GM12865 (cell line): ENCODE data around the gene A3GALT2.

Experiments used
- DNase-seq: peaks from one replicate; pipeline ENCODE4 v3.0.0; 2010; ENCODE audit warnings: low read depth
- H3K4me3 ChIP-seq: 2 replicates; pipeline ENCODE4 v1.5.1; 2011; ENCODE audit warnings: mild to moderate bottlenecking, low read depth, low read length, control low read depth
- TF ChIP-seq, protein P1 (sequence below): IDR thresholded peaks from 2 replicates; pipeline ENCODE4 v1.5.1; 2011; ENCODE audit warnings: low read length, control low read depth, low read depth, inconsistent platforms; ENCODE audit not compliant: insufficient read depth; ENCODE audit errors: missing control alignments

A3GALT2 gene

DNA sequence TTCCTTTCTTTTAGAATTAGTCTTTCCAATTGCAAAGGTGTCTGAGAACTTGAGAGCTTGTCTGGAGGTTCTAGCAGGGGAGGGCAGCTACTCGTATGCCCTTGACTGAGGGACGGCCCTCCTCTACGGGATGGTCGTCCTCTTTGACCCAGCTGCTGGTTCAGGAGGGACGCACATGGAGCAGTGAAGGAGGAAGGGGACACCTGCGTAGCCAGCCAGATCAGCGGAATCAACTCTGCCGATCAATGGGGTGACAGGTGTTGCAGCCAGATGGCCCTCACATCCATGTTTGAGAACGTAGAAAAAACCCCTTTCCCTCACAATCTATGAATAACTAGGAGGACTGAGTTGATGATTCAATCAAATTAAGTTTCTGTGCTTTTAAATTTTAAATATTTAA is 15.7 kb upstream of the A3GALT2 start:
- H3K4me3 ChIP-seq = no peak overlapping the region
- TF ChIP-seq, protein P1, sequence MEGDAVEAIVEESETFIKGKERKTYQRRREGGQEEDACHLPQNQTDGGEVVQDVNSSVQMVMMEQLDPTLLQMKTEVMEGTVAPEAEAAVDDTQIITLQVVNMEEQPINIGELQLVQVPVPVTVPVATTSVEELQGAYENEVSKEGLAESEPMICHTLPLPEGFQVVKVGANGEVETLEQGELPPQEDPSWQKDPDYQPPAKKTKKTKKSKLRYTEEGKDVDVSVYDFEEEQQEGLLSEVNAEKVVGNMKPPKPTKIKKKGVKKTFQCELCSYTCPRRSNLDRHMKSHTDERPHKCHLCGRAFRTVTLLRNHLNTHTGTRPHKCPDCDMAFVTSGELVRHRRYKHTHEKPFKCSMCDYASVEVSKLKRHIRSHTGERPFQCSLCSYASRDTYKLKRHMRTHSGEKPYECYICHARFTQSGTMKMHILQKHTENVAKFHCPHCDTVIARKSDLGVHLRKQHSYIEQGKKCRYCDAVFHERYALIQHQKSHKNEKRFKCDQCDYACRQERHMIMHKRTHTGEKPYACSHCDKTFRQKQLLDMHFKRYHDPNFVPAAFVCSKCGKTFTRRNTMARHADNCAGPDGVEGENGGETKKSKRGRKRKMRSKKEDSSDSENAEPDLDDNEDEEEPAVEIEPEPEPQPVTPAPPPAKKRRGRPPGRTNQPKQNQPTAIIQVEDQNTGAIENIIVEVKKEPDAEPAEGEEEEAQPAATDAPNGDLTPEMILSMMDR = no peak
- no peak for DNase-seq

DNA sequence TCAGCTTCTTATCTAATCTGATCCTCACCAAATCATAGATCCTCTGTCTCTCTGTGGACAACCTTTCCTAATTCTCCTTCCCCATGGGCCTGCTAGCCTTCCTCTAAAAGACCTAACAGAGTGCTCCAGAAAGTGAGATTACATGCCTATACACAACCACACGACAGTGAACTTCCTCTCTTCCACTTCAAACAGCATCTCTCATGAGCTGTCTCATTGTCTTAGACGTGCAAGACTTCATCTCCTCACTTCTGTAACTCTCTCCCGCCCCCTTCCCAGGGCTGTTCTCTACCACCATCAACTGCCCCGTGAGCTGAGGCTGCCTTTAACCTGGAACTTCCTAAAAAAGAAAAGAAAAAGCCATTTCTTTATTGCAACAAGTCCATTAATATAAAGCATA is 14.1 kb upstream of the A3GALT2 start:
- H3K4me3 ChIP-seq = no peak overlapping the region
- TF ChIP-seq, protein P1 = no peak
- no peak for DNase-seq

DNA sequence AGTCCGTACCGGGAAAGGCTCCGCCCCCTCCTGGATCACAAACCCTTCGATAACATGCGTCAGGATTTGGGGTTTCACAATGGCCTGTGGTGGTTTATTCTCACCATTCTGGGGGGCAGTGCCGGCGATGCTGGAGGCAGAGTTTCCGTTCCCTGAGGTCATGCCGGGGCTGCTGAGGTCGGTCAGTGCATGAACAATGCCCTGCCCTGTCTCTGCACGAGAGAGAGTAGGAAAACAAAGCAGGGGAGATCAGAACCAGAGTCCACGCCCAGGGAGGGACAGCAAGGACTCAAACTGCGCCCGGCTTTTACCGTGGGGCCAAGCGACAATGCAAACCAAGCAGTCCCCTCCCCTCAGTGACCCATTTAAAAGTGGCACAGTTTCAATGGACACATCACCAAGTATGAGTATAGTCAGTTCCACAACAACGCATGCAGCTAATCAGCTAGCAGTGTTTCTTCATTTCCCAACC is 13.2 kb upstream of the A3GALT2 start:
- TF ChIP-seq, protein P1 = no peak
- no peak for DNase-seq
- no peak overlapping the region for H3K4me3 ChIP-seq

DNA sequence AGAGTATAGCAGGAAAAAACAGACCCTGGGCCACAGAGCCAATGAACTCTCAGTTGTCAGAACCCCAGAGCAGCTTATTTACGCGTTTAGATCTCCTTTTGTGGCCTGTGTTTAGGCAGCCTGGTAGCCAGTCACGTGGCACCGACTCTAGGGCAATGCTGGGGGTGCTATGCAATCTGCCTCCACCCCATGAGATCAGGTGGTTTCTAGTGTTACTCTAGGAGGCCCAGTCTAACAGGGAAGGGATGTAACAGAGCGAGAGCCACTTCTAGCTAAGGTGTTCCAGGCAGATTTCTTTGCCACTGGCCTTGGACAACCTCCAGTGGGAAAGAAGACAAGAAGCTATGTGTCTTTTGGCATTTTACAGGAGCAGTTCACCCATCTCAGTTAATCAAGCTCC is 12.0 kb upstream of the A3GALT2 start:
- no peak overlapping the region for H3K4me3 ChIP-seq
- DNase-seq = no peak
- TF ChIP-seq, protein P1 = no peak

DNA sequence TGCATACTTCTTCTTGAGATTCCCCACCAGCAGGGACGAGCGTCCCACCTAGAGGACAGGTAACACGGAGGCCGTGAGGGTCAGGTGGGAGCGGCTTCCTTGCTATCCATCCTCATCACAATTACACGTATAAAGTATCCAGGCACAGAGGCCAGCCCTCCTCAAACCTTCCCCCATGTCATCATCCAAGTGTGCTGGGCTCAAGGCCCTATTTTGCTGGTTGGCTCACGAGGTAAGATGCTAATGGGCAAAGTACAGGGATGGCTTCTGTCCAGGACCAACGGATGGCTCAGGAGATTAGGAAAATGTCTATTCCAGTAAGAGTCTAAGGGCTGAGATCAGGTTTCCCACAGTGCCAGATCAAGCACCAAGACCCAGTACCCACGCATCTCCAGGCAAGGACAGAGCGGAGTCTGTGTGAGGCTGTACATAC is 11.5 kb upstream of the A3GALT2 start:
- TF ChIP-seq, protein P1 = no peak
- DNase-seq = no peak
- no peak overlapping the region for H3K4me3 ChIP-seq

DNA sequence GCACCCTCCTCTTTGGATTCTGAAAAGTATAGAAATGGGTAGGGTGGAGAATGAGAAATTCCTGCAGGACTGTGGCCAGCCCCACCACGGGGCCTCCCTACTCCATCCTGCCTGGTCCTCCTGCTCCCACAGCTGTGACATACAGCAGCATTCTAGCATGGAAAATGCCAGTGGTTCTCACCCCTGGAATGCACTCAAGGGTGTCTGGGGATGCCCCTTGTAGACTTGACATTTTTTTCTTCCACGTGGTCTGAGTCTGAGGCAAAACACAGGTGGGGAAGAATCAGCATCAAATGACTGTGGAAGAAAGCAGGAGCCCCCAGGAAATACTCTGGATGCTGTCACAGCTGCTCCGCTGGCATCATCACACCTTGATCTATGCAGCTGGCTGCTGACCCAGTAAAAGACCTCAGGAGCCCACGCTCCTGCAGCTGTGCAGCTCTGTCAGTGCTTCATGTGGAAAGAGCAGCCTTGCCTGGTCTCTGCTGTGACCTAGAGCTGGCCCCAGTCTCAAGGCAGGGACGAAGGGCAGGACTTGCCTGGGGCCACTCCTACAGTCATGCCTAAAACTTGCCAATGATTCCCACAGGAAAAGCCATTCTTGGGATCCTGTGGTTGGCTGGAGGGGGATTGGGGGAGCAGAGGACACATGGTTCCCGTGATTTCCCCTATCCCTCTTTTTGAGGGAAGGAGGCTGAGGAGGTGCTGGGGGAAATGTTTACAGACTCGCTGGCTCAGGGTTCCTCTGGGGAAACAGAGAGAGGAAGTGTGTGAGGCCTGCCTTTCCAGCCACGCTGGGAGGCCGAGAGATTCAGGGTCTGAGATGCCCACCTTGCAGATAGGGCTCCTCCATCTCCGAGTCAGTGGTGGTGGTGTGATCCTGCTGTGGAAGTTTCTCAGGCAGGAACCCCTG is 10.8 kb upstream of the A3GALT2 start:
- DNase-seq = no peak
- H3K4me3 ChIP-seq = no peak overlapping the region
- TF ChIP-seq, protein P1 = no peak
